ENCODE measurements around the gene CORIN.

DNA sequence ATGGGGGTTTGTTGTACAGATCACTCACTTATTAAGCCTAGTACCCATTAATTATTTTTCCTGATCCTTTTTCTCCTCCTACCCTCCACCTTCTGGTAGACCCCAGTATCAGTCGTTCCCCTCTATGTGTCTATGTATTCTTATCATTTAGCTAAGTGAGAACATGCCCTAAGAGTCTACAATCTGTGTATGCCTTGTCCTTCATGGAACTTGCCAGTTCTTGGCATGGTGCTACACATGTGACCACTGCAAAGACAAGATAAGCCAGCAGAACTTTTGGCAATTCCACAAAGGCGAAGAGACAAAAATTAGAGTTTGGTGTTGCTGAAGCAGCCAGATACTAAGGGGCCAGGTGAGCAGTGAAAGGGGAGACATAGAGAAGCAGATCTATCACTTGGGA, 101.3 kb downstream of the CORIN start:
- no peak for TF ChIP-seq POLR2A (IDR thresholded peaks at IDR 0.05)
- TF ChIP-seq, protein P1, sequence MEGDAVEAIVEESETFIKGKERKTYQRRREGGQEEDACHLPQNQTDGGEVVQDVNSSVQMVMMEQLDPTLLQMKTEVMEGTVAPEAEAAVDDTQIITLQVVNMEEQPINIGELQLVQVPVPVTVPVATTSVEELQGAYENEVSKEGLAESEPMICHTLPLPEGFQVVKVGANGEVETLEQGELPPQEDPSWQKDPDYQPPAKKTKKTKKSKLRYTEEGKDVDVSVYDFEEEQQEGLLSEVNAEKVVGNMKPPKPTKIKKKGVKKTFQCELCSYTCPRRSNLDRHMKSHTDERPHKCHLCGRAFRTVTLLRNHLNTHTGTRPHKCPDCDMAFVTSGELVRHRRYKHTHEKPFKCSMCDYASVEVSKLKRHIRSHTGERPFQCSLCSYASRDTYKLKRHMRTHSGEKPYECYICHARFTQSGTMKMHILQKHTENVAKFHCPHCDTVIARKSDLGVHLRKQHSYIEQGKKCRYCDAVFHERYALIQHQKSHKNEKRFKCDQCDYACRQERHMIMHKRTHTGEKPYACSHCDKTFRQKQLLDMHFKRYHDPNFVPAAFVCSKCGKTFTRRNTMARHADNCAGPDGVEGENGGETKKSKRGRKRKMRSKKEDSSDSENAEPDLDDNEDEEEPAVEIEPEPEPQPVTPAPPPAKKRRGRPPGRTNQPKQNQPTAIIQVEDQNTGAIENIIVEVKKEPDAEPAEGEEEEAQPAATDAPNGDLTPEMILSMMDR (IDR thresholded peaks at IDR 0.05) = no peak
